Astrocyte (in vitro differentiated cells and primary cell): ENCODE data around the gene OSBPL2. TPM values are rescaled to one million over a fixed set of nuclear protein-coding genes. Genes with fewer than 3 reads are reported as not detected.

Experiments used
- DNase-seq: peaks from one replicate; pipeline ENCODE4 v3.0.0-alpha.2; 2010; ENCODE audit warnings: low read depth
- FAIRE-seq: peaks from 2 replicates; lab custom pipeline; 2011; peaks lifted over from hg19 to GRCh38; lab: Jason Lieb, UNC
- H2AFZ ChIP-seq: 2 replicates; pipeline ENCODE4 v1.6.0; 2012; ENCODE audit warnings: low read depth, low read length, inconsistent platforms
- H3K27ac ChIP-seq: 2 replicates; pipeline ENCODE4 v1.5.1; 2011; ENCODE audit warnings: low read depth, low read length, inconsistent platforms
- H3K27me3 ChIP-seq: 2 replicates; pipeline ENCODE4 v1.6.0; 2011; ENCODE audit warnings: low read length, inconsistent platforms; ENCODE audit not compliant: insufficient read depth
- H3K36me3 ChIP-seq: 2 replicates; pipeline ENCODE4 v1.5.1; 2011; ENCODE audit warnings: low read length, inconsistent platforms; ENCODE audit not compliant: insufficient read depth
- H3K4me1 ChIP-seq: 2 replicates; pipeline ENCODE4 v1.5.1; 2011; ENCODE audit warnings: low read length, inconsistent platforms; ENCODE audit not compliant: insufficient read depth
- H3K4me2 ChIP-seq: 2 replicates; pipeline ENCODE4 v1.6.0; 2012; ENCODE audit warnings: low read length, inconsistent platforms
- H3K4me3 ChIP-seq: 2 replicates; pipeline ENCODE4 v1.5.1; 2011; ENCODE audit warnings: low read depth, mild to moderate bottlenecking, low read length, inconsistent platforms; ENCODE audit not compliant: insufficient read depth
- H3K79me2 ChIP-seq: 2 replicates; pipeline ENCODE4 v1.6.0; 2012; ENCODE audit warnings: mild to moderate bottlenecking, low read length, inconsistent platforms; ENCODE audit not compliant: insufficient read depth
- H3K9ac ChIP-seq: 2 replicates; pipeline ENCODE4 v1.6.0; 2012; ENCODE audit warnings: mild to moderate bottlenecking, low read length, inconsistent platforms
- H3K9me3 ChIP-seq: 2 replicates; pipeline ENCODE4 v1.5.1; 2012; ENCODE audit warnings: low read depth, mild to moderate bottlenecking, low read length, inconsistent platforms; ENCODE audit not compliant: insufficient read depth
- H4K20me1 ChIP-seq: 2 replicates; pipeline ENCODE4 v1.6.0; 2012; ENCODE audit warnings: low read length, inconsistent platforms; ENCODE audit not compliant: insufficient read depth
- H3K27ac Mint-ChIP-seq: one replicate; pipeline ENCODE4 v1.8.0; 2021; ENCODE audit warnings: mild to moderate bottlenecking, mixed read lengths; ENCODE audit not compliant: unreplicated experiment
- H3K27me3 Mint-ChIP-seq: one replicate; pipeline ENCODE4 v1.8.0; 2021; ENCODE audit warnings: low read depth, mixed read lengths; ENCODE audit not compliant: unreplicated experiment
- H3K36me3 Mint-ChIP-seq: one replicate; pipeline ENCODE4 v1.8.0; 2021; ENCODE audit warnings: low read depth, mixed read lengths; ENCODE audit not compliant: unreplicated experiment
- H3K4me1 Mint-ChIP-seq: one replicate; pipeline ENCODE4 v1.8.0; 2021; ENCODE audit warnings: low read depth, mixed read lengths; ENCODE audit not compliant: unreplicated experiment
- H3K4me3 Mint-ChIP-seq: one replicate; pipeline ENCODE4 v1.8.0; 2021; ENCODE audit warnings: mild to moderate bottlenecking, moderate library complexity, mixed read lengths; ENCODE audit not compliant: unreplicated experiment
- H3K9me3 Mint-ChIP-seq: one replicate; pipeline ENCODE4 v1.8.0; 2021; ENCODE audit warnings: mild to moderate bottlenecking, mixed read lengths; ENCODE audit not compliant: unreplicated experiment
- CTCF ChIP-seq: IDR thresholded peaks from 2 replicates; pipeline ENCODE4 v1.5.1; 2011; ENCODE audit warnings: low read depth, mild to moderate bottlenecking, inconsistent platforms, low read length, moderate library complexity; ENCODE audit not compliant: insufficient read depth
- EZH2 ChIP-seq: IDR thresholded peaks from 2 replicates; pipeline ENCODE4 v1.6.1; 2012; ENCODE audit warnings: mild to moderate bottlenecking, low read length, inconsistent platforms; ENCODE audit not compliant: insufficient read depth
- total RNA-seq: library from RNA; stranded (reverse); gene quantifications from 2 replicates; pipeline ENCODE4 v1.2.1, GENCODE V29; 2021

Gene OSBPL2
- total RNA-seq, 1 donor from 2014 or later, result 60.3 TPM

- no peaks in the 10 kb centered on the region for H3K9me3 ChIP-seq
- peaks cover 10% of the 10 kb centered on the region for H4K20me1 ChIP-seq
- H2AFZ ChIP-seq, result no peak overlapping the region
- H3K27ac Mint-ChIP-seq, result no peak overlapping the region
- H3K4me2 ChIP-seq, result no peak overlapping the region
- DNase-seq (no peak), FAIRE-seq (no peak)
- no peak overlapping the region for H3K27ac ChIP-seq
- peaks cover 7% of the 10 kb centered on the region for H3K36me3 ChIP-seq
- no peaks in the 10 kb centered on the region for H3K27me3 Mint-ChIP-seq
- no peak overlapping the region for H3K4me3 ChIP-seq
- peaks cover 15% of the 10 kb centered on the region for H3K36me3 Mint-ChIP-seq
- no peaks in the 10 kb centered on the region for H3K79me2 ChIP-seq
- H3K4me1 Mint-ChIP-seq, result no peaks in the 10 kb centered on the region
- no peak overlapping the region for H3K9ac ChIP-seq
- no peak for TF ChIP-seq CTCF
- TF ChIP-seq EZH2, result no peak
- no peak overlapping the region for H3K4me3 Mint-ChIP-seq
- H3K27me3 ChIP-seq, result no peaks in the 10 kb centered on the region
- no peaks in the 10 kb centered on the region for H3K4me1 ChIP-seq
- no peaks in the 10 kb centered on the region for H3K9me3 Mint-ChIP-seq
Observed at GRCh38 chr20:62293111-62293784, 54.9 kb downstream of the OSBPL2 start.

- H3K36me3 ChIP-seq, result peaks cover 7% of the 10 kb centered on the region
- no peak overlapping the region for H3K27ac Mint-ChIP-seq
Observed at GRCh38 chr20:62293946-62294345, 55.6 kb downstream of the OSBPL2 start.

More at GRCh38 chr20:62293946-62294345, 55.6 kb downstream of the OSBPL2 start:
- no peaks in the 10 kb centered on the region for H3K9me3 Mint-ChIP-seq
- Histone ChIP-seq H3K27ac (no peak overlapping the region), H3K4me3 (no peak overlapping the region), H4K20me1 (peaks cover 5% of the 10 kb centered on the region), H3K4me1 (no peaks in the 10 kb centered on the region), H2AFZ (no peak overlapping the region), H3K27me3 (no peaks in the 10 kb centered on the region), H3K79me2 (no peaks in the 10 kb centered on the region), H3K9ac (no peak overlapping the region), H3K4me2 (no peak overlapping the region), H3K9me3 (no peaks in the 10 kb centered on the region)
- no peak overlapping the region for H3K4me3 Mint-ChIP-seq
- peaks cover 13% of the 10 kb centered on the region for H3K36me3 Mint-ChIP-seq
- TF ChIP-seq EZH2 (no peak), CTCF (no peak)
- no peaks in the 10 kb centered on the region for H3K27me3 Mint-ChIP-seq
- H3K4me1 Mint-ChIP-seq, result no peaks in the 10 kb centered on the region
- DNase-seq (no peak), FAIRE-seq (no peak)
